LNCAP (cell line): ENCODE data around the gene DUSP14.

Source experiments
- TF ChIP-seq, protein P1 (sequence below): fragments of 450-650 bp; IDR thresholded peaks from 2 replicates; pipeline ENCODE4 v1.5.1; 2017; ENCODE audit warnings: mild to moderate bottlenecking

Gene DUSP14

DNA sequence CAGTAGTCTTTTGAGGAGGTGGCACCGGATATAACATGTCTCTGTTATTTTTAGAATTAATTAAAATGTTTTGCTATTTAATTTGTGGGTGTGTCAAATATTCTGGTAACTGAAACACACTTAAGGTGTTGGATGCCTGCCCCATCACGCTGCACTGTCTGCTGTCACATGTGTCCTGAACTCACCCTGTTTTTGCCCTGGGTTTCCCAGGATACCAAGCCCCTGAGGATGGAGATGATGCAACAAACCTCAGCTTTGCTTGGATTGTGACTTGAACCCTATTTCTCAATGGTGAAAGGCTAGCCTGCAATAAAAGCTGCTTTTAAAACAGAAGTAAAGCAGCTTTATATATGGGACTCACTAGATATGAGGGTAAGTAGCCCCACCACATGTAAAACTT, 11.5 kb upstream of the DUSP14 start:
- TF ChIP-seq, protein P1, sequence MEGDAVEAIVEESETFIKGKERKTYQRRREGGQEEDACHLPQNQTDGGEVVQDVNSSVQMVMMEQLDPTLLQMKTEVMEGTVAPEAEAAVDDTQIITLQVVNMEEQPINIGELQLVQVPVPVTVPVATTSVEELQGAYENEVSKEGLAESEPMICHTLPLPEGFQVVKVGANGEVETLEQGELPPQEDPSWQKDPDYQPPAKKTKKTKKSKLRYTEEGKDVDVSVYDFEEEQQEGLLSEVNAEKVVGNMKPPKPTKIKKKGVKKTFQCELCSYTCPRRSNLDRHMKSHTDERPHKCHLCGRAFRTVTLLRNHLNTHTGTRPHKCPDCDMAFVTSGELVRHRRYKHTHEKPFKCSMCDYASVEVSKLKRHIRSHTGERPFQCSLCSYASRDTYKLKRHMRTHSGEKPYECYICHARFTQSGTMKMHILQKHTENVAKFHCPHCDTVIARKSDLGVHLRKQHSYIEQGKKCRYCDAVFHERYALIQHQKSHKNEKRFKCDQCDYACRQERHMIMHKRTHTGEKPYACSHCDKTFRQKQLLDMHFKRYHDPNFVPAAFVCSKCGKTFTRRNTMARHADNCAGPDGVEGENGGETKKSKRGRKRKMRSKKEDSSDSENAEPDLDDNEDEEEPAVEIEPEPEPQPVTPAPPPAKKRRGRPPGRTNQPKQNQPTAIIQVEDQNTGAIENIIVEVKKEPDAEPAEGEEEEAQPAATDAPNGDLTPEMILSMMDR = no peak

DNA sequence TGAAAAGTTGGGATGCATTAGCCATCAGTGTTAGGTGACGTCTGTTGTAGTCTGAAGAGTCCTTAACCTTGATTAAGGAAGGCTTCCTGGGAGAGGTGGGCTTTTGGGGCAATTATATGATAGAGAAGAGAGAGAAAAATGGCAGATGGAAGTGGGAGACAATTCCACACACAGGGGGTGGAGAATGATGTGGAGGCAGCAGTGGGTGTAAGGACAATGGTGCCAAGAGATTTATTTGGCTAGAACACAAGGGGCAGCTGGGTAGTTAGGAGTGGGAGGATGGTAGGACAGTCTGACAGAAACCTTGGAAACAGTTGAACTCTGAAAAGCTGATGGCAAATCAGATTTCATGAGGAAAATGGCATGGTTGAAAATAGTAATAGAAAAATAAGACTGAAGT, 10.7 kb upstream of the DUSP14 start:
- TF ChIP-seq, protein P1 = no peak

DNA sequence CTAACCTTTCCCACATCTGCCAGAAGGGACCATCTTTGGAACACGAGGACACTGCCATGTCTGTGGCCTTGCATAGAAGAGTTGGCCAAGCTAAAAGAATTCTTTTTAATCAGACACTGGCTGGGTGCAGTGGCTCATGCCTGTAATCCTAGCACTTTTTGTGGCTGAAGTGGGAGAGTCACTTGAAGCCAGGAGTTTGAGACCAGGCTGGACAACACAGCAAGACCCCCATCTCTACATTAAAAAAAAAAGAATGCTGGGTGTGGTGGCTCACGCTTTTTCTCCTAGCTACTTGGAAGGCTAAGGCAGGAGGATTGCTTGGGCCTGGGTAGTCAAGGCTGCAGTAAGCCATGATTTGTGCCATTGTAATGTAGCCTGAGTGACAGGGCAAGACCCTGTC, 9.3 kb upstream of the DUSP14 start:
- TF ChIP-seq, protein P1 = no peak

DNA sequence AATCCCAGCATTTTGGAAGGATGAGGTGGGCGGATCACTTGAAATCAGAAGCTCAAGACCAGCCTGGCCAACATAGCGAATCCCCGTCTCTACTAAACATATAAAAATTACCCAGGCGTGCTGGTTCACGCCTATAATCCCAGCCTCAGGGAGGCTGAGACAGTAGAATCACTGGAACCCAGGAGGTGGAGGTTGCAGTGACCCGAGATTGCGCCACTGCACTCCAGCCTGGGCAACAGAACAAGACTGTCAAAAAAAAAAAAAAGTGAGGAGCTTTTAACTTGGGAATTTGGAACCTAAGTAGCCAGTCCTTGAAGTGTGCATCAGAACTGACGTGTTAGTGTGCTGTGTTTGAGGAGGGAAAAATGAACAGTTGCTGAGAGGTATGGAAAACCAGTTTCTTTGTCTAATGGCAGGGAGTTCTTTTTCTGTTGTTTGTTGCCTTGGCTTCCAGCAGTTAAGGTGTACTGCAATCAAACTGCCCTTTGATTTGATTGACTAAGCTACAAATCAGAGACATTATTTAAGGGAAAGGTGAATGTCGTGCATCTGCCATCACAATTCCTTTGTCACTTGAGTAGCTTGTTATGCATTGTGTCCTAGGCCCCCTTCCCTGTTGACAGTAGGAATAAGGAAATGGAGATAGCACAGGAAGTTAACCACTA, 8.6 kb upstream of the DUSP14 start:
- TF ChIP-seq, protein P1 = no peak

GRCh38 chr17:37483311-37484039, 6.2 kb upstream of the DUSP14 start:
- TF ChIP-seq, protein P1 = no peak

- TF ChIP-seq, protein P1 = no peak
Observed at GRCh38 chr17:37485938-37486570, 3.6 kb upstream of the DUSP14 start.

DNA sequence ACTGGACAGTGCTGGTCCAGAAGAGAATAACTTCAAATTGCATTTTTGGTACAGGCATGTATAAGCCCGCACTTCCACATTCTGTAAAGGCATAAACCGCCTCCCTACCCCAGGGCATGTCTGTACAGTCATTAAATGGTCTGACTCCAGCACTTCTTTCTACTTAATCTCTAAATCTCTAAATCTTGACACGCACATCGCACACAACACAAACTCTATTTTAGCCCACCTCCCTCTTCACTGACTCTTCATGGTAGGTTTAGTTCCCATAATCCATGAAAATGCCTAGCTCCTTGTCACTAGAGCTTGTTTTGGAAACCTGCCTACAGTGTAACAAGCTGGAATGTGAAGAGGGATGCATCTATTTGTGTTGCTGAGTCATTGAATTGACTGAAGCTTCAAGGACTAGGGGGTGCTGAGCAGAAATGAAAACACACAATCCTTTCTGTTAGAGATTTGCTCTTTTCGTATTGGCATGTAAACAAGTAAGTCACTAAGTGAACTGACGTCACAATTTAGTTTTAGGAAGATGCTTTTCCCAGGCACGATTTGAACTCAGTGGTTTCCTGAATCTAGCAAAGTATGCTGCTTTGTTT, 1.6 kb upstream of the DUSP14 start:
- TF ChIP-seq, protein P1 = no peak
